Esophagus muscularis mucosa (tissue), 4 donors: ENCODE results near the gene PHF21A. TPM values are rescaled to one million over a fixed set of nuclear protein-coding genes. Genes with fewer than 3 reads are reported as not detected.

ENCODE experiments used
- DNase-seq: peaks from one replicate; pipeline ENCODE4 v3.0.0-alpha.2; 2017; ENCODE audit errors: extremely low spot score
- H3K27ac ChIP-seq, 4 donors: fragments of 200-600 bp; sonication (generic); replicated peaks in 1 of 4; 1 replicate in 3 of 4; 2 replicates in 1 of 4; pipeline ENCODE4 v1.5.1; 2016 to 2019; ENCODE audit warnings: mild to moderate bottlenecking in 1 of 4
- H3K27me3 ChIP-seq, 4 donors: fragments of 200-600 bp; sonication (generic); one replicate each; pipeline versions ENCODE4 v1.5.1 to v1.6.0; 2016 to 2019
- H3K36me3 ChIP-seq, 4 donors: fragments of 200-600 bp; sonication (generic); one replicate each; pipeline ENCODE4 v1.5.1; 2016 to 2019
- H3K4me1 ChIP-seq, 4 donors: fragments of 200-600 bp; sonication (generic); one replicate each; pipeline ENCODE4 v1.5.1; 2016 to 2019
- H3K4me3 ChIP-seq, 4 donors: fragments of 200-600 bp; sonication (generic); 1 replicate in 2 of 4; 2 replicates in 2 of 4; pipeline ENCODE4 v1.5.1; 2016 to 2019; ENCODE audit warnings: mild to moderate bottlenecking in 4 of 4, moderate library complexity in 1 of 4
- H3K9me3 ChIP-seq, 4 donors: fragments of 200-600 bp; sonication (generic); 1 replicate in 3 of 4; 2 replicates in 1 of 4; pipeline ENCODE4 v1.5.1; 2016 to 2019
- EP300 ChIP-seq: sonication (generic); formaldehyde crosslinking; IDR thresholded peaks from one replicate; pipeline ENCODE4 v1.6.1; 2017; ENCODE audit warnings: antibody characterized with exemption
- POLR2A ChIP-seq: fragments of 450-650 bp; IDR thresholded peaks from one replicate; pipeline ENCODE4 v1.6.1; 2017; ENCODE audit warnings: antibody characterized with exemption, moderate library complexity, mild to moderate bottlenecking, low read depth
- POLR2AphosphoS5 ChIP-seq, 2 donors: sonication (generic); formaldehyde crosslinking; IDR thresholded peaks; one replicate each; pipeline ENCODE4 v1.6.1; 2017; ENCODE audit warnings: antibody characterized with exemption in 2 of 2
- WGBS: methylation state at CpG from one replicate; pipeline ENCODE4 v1.1.5; 2018; 5-methylcytosine and 5-hydroxymethylcytosine counted together
- intact Hi-C: fragments of 100-400 bp; cut with DNase I; formaldehyde crosslinking; loops from one replicate; pipeline ENCODE4 v1.15.1; 2023
- total RNA-seq, 4 donors: library from RNA; depleted of rRNA; stranded (reverse); fragments of >200 nt; gene quantifications; one replicate each; pipeline versions ENCODE4 v1.1.0 to v1.2.1, GENCODE V29; 2016
- TF ChIP-seq, protein P1 (sequence below), 3 experiments: fragments of 200-600 bp in 2 of 3; fragments of 450-650 bp in 1 of 3; sonication (generic) in 2 of 3; IDR thresholded peaks; one replicate each; pipeline ENCODE4 v1.5.1; 2017 to 2019; ENCODE audit warnings: antibody characterized with exemption in 3 of 3, mild to moderate bottlenecking in 2 of 3, moderate library complexity in 1 of 3

The PHF21A gene
- total RNA-seq, 4 donors from 2014 or later: 31.8 to 47.8 (median 36.1) TPM

DNA sequence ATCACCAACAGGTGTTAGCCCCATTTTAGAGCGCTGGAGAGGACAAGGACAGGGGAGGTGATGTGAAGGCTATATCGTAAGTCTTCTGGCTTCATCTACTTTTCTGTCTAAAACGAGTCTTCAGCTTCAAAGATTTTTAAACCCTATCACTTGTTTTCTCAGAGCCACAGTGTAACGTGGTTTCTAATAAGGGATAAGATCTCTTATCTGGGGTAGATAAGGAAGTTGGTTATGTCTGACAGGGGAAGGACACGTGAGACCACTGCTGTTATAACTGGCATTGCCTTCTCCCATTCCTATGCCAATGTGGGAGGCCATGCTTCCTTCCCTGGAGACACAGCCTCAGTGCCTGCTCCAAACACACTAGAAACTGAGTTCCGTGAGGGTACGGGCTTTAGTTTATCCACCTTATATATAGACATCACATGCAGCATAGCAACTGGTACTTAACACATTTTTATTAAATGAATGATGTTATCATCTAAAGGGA, 159.5 kb downstream of the PHF21A start:
- DNase-seq: no peak
- H3K36me3 ChIP-seq: peaks cover 4 to 41% (median 27%) of the 10 kb centered on the region in 4 donors
- TF ChIP-seq POLR2A: no peak
- TF ChIP-seq POLR2AphosphoS5 (IDR thresholded peaks at IDR 0.05): no peak
- TF ChIP-seq, protein P1, sequence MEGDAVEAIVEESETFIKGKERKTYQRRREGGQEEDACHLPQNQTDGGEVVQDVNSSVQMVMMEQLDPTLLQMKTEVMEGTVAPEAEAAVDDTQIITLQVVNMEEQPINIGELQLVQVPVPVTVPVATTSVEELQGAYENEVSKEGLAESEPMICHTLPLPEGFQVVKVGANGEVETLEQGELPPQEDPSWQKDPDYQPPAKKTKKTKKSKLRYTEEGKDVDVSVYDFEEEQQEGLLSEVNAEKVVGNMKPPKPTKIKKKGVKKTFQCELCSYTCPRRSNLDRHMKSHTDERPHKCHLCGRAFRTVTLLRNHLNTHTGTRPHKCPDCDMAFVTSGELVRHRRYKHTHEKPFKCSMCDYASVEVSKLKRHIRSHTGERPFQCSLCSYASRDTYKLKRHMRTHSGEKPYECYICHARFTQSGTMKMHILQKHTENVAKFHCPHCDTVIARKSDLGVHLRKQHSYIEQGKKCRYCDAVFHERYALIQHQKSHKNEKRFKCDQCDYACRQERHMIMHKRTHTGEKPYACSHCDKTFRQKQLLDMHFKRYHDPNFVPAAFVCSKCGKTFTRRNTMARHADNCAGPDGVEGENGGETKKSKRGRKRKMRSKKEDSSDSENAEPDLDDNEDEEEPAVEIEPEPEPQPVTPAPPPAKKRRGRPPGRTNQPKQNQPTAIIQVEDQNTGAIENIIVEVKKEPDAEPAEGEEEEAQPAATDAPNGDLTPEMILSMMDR (IDR thresholded peaks at IDR 0.05): no peak
- no peak for TF ChIP-seq EP300
- intact Hi-C loops: no loop called here
- WGBS: 78% methylated on average over 7 of the region's 7 CpGs
- H3K9me3 ChIP-seq: no peaks in the 10 kb centered on the region
- H3K4me1 ChIP-seq: peaks cover 0 to 10% (median 2%) of the 10 kb centered on the region in 4 donors
- H3K27ac ChIP-seq: no peak overlapping the region
- H3K27me3 ChIP-seq: no peaks in the 10 kb centered on the region
- no peak overlapping the region for H3K4me3 ChIP-seq

DNA sequence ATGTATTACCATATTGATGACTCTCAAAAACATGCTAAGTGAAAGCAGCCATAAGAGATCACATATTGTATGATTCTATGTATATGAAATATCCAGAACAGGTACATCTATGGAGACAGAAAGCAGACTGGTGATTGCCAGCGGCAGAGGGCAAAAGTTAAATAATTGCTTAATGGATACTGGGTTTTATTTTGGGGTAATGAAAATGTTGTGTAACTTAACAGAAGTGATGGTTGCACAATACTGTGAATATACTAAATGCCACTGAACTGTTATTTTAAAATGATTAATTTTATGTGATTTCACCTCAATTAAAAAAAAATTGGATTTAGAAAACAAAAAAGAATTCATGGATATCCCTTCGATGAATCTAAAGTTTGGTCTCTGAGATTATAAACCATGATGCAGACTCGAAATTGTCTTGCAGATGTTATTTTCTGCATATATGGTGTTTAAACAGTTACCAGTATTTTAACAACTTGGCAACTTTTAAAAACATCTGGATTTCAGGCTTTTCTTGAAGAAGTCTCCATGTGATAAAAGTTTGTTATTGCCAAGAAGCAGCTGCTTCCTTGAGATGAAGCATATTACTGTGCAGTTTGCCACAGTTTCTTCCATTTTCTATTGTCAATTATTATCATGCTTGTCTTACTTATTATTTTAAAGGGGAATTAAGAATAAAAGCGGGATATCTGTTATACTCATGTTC, 160.7 kb downstream of the PHF21A start:
- H3K9me3 ChIP-seq: no peaks in the 10 kb centered on the region
- H3K36me3 ChIP-seq: peaks cover 4 to 31% (median 19%) of the 10 kb centered on the region in 4 donors
- peaks cover 0 to 10% (median 2%) of the 10 kb centered on the region in 4 donors for H3K4me1 ChIP-seq
- no peak for DNase-seq
- H3K27me3 ChIP-seq: no peaks in the 10 kb centered on the region
- WGBS: 70% methylated on average over 4 of the region's 4 CpGs
- H3K4me3 ChIP-seq: no peak overlapping the region
- intact Hi-C loops: no loop called here
- H3K27ac ChIP-seq: no peak overlapping the region
- TF ChIP-seq, protein P1 (IDR thresholded peaks at IDR 0.05): no peak
- TF ChIP-seq POLR2AphosphoS5 (IDR thresholded peaks at IDR 0.05) (peak in 1 of 2 donors; percentile 26), EP300 (no peak), POLR2A (no peak)

DNA sequence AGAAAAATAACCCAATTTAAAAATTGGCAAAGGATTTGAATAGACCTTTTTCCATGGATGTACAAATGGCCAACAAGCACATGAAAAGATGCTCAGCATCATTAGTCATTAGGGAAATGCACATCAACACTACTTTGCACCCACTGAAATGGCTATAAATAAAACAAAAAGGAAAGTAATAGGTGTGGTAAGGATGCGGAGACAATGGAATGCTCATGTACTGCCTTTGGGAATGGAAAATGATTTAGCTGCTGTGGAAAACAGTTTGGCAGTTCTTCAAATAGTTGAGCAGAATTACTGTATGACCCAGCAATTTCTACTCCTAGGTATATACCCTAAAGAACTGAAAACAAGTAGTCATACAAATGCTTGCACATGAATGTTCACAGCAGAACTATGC, 161.4 kb downstream of the PHF21A start:
- Histone ChIP-seq H3K27me3 (no peaks in the 10 kb centered on the region), H3K36me3 (peaks cover 0 to 31% (median 17%) of the 10 kb centered on the region in 4 donors), H3K27ac (no peak overlapping the region), H3K4me3 (no peak overlapping the region), H3K4me1 (peaks cover 0 to 8% (median 0%) of the 10 kb centered on the region in 4 donors), H3K9me3 (no peaks in the 10 kb centered on the region)
- DNase-seq: no peak
- intact Hi-C loops: no loop called here
- TF ChIP-seq, protein P1 (IDR thresholded peaks at IDR 0.05): no peak
- TF ChIP-seq EP300 (no peak), POLR2A (no peak), POLR2AphosphoS5 (IDR thresholded peaks at IDR 0.05) (no peak)
- WGBS: 77% methylated on average over 1 of the region's 1 CpG

DNA sequence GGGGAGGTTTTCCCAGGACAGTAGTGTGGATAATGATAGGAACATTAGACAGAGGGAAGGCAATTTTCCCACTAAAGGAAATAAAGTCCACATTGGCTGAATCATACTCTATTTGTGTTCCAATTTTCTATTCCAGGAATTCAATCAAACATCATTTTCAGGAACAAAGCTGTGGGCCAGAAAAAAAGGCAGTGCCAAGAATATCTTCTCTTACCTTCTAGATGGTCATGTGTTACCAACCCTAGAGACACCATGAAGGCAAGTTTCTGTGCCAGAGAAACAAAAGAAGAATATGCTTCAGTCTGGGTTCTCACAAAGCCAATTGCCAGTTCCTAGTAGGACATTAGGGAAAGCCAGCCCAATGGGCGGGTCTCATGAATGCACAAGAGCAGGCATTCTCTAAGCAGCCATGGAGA, 171.3 kb downstream of the PHF21A start:
- intact Hi-C loops: no loop called here
- no peak overlapping the region for H3K27ac ChIP-seq
- TF ChIP-seq EP300: no peak
- no peak for TF ChIP-seq POLR2AphosphoS5 (IDR thresholded peaks at IDR 0.05)
- no peak for TF ChIP-seq POLR2A
- TF ChIP-seq, protein P1 (IDR thresholded peaks at IDR 0.05): no peak
- H3K27me3 ChIP-seq: no peaks in the 10 kb centered on the region
- WGBS: 89% methylated on average over 1 of the region's 1 CpG
- no peak overlapping the region for H3K4me3 ChIP-seq
- H3K4me1 ChIP-seq: peaks cover 0 to 7% (median 0%) of the 10 kb centered on the region in 4 donors
- peak; percentile 75 for DNase-seq
- peaks cover 28 to 88% (median 79%) of the 10 kb centered on the region in 4 donors for H3K36me3 ChIP-seq
- no peaks in the 10 kb centered on the region for H3K9me3 ChIP-seq
